Femur (tissue), 1 donor: ENCODE measurements around the gene TMEM138.

Experiments used
- DNase-seq: peaks from one replicate; pipeline ENCODE4 v3.0.0-alpha.2; 2017

TMEM138 gene

DNA sequence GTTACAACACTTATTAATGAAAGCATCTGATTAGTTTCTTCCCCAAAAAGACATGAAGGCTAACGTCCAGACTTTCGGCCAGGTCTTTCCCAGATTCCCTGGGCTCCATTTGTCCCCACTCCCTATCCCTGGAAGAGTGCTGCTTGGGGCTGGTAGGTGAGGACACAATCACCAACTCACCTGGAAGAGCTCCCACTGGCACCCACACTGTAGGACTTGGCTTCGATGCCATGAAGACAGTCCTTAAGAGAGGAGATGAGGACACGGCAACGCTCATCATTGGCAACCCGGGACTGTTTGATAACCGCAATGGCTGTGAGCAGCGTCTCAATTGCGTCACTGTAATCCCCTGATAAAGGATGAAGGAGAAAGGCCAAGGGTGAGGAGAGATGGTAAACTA lies 49.4 kb downstream of the TMEM138 start:
- DNase-seq = no peak

DNA sequence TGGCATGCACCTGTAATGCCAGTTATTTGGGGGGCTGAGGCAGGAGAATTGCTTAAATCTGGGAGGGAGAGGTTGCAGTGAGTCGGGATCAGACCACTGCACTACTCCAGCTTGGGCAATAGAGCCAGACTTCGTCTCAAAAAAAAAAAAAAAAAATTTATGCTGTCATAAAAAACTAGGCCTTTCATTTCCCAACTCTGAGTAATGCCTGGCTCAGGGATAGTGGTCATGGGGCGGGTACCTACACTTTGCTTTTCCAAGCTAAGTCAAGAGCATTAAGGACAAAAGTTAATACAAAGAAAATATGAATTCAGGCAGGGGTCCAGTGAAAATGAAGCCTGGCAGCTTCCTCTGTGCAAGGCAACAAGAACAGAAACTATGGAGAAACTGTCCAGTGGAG lies 51.3 kb downstream of the TMEM138 start:
- DNase-seq = no peak

DNA sequence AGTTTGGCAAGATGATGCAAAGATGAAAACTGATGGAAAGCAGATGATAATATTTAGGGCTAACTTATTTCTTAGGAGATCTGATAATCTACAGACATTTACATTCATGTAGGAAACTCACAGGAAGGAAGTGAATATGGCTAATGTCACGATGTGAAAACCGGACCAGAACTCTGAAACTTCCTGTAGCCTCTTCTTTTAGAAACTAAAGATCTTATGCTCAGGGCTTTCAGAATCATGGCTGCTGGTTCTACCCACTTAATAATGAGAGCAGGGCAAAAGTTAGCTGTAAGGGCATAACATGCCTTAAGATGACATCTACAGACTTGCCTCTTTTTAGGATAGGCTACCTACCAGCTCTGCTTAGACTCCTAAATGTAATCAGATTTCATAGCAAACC lies 52.4 kb downstream of the TMEM138 start:
- DNase-seq = no peak

DNA sequence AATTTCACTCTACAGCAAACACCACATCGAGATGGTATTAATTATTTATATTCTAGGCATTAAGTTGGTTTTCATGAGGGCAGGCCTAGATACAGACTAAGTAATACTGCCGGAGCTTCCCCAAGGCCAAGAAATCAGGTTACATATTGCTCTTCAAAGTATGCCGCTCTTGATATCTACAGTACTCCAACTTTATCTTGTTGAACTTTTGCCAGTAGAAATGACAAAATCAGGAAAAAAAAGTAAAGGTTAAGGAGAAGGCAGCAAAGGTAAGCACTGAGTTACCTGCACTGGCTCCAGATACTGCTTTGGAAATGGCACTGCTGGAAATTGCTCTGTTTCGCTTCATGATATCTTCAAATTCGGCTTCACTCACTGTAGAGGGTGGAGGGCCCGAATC lies 53.2 kb downstream of the TMEM138 start:
- DNase-seq = no peak

DNA sequence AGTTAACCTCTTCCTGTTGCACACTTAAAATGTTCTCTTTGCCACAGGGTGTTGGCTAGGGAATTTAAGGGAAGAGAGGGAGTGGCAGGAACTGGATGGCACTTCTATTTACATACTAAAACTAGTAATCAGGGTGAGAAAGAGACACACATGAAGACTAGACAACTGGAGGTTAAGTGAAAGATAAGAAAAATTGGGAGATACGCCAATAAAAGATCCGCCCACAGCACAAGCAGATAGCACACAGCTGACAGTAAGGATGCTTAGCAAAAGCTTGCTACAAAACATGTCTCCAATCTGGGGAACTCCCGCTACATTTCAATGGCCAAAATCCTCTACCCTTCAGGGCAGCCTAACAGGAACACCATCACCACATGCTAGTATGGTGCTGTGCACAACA lies 54.8 kb downstream of the TMEM138 start:
- no peak for DNase-seq

DNA sequence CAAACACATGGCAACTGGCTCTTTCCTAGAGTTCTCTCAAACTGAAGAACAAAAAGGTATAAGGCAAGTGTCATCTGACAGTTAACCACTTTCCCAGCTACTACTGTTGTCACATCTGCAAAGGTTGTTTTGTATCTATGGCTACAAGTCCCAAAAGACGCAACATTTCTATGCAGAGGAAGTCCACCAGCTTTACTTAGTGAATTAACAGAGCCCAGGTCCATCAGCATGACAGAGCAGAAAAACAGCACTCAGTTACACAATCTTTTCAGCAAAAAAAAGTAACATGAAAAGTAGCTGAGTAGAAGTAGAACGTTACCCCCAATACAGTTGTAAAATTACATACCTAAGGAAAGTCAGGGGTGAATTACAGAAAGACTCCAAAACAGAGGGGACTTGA lies 55.5 kb downstream of the TMEM138 start:
- DNase-seq = no peak

DNA sequence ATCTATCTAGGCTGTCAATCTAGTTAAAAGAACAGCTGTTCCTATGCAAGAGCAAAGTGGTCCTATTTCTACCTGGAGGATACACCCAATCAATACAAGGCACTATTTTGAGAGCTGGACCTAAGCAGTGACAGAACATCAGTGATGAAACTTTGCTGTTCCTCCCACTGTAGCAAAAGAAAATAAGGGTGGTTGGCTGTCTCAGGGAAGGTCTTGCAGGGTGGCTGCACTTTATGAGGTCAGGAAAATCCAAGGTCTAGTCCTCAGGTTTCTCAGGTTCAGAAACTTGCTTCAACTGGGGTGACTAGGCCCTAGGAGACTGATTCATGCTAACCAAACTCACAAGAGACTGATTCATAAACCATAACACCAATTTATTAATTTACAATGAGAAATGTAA lies 56.0 kb downstream of the TMEM138 start:
- no peak for DNase-seq
